ENCODE results near the gene ADISSP. TPM values are rescaled to one million over a fixed set of nuclear protein-coding genes. Genes with fewer than 3 reads are reported as not detected.

Gene ADISSP
- total and polyA plus RNA-seq, 9 of the 15 experiments (the other 6 are each of a cell fraction or from before 2014, with no cell fraction given): 1.4 to 70.6 (median 23.4) TPM

- CTCF ChIA-PET (ENCODE audit: low intra/inter-chr PET ratio): no interaction called here
- Histone ChIP-seq H3K9me1 (ENCODE audit: control insufficient read depth, insufficient read depth, low read length) (no peaks in the 10 kb centered on the region), H3K4me3 (no peak overlapping the region), H3K79me2 (ENCODE audit: control insufficient read depth, insufficient read depth, low read length) (no peaks in the 10 kb centered on the region), H3K9me3 (replicated peaks; ENCODE audit: control insufficient read depth, insufficient read depth, low read depth, low read length) (no peaks in the 10 kb centered on the region), H3K4me2 (ENCODE audit: insufficient read depth, low read length) (no peak overlapping the region), H4K20me1 (replicated peaks; ENCODE audit: control insufficient read depth, insufficient read depth, low read length) (no peaks in the 10 kb centered on the region), H3K9ac (ENCODE audit: insufficient read depth in 1 of 2, low read depth in 2 of 2, low read length in 2 of 2) (peak overlapping the region in 1 of 2 experiments; percentile 35; a peak in 1 of 4 replicates), H3K27me3 (ENCODE audit: control insufficient read depth in 2 of 2, insufficient read depth in 2 of 2, low read length in 2 of 2) (no peaks in the 10 kb centered on the region), H3K27ac (ENCODE audit: extremely low read depth, low read depth, low read length) (no peak overlapping the region), H3K36me3 (ENCODE audit: control insufficient read depth, insufficient read depth, low read length) (peaks cover 59% of the 10 kb centered on the region; the same call in 2 of the 3 replicates), H2AFZ (ENCODE audit: low read depth, low read length) (no peak overlapping the region), H3K4me1 (replicated peaks in 1 of 2; ENCODE audit: control insufficient read depth in 2 of 2, insufficient read depth in 2 of 2, low read length in 2 of 2) (peaks cover 8 to 28% of the 10 kb centered on the region in 2 experiments; a peak in 4 of 5 replicates)
- in situ Hi-C loops (cut with MboI): no loop called here
- ATAC-seq (no peak), FAIRE-seq (no peak), DNase-seq (ENCODE audit: extremely low read depth in 1 of 4, low spot score in 3 of 4) (no peak)
- intact Hi-C loops (cut with micrococcal nuclease): no loop called here
- TF ChIP-seq GATAD2B (IDR thresholded peaks at IDR 0.05; ENCODE audit: borderline replicate concordance): no peak
- TF ChIP-seq KLF16 (IDR thresholded peaks at IDR 0.05): no peak
- no peak for TF ChIP-seq SIN3B (IDR thresholded peaks at IDR 0.05; ENCODE audit: low read depth)
- TF ChIP-seq ZNF354B (CRISPR knock-in tag; IDR thresholded peaks at IDR 0.05): no peak
- no peak for TF ChIP-seq EWSR1 (IDR thresholded peaks at IDR 0.05; ENCODE audit: borderline replicate concordance, low read depth, partially characterized antibody)
- TF ChIP-seq YBX1 (IDR thresholded peaks at IDR 0.05): no peak
- TF ChIP-seq JUN (IDR thresholded peaks at IDR 0.05; ENCODE audit: borderline replicate concordance, low read depth, low read length): no peak
- TF ChIP-seq JUN (CRISPR knock-in tag; IDR thresholded peaks at IDR 0.05; ENCODE audit: borderline replicate concordance): no peak
- TF ChIP-seq KLF1 (tag; IDR thresholded peaks at IDR 0.05): no peak
- TF ChIP-seq SMARCE1 (IDR thresholded peaks at IDR 0.05): no peak
- 86% methylated on average over 2 of the region's 11 CpGs for WGBS (ENCODE audit: insufficient coverage, low coverage, missing lambda C conversion rate)
- POLR2A ChIA-PET: interaction anchor here (0.6 to 1.0 kb wide), 3 partner anchors 10 to 1820 kb away, joined by 3 read pairs; no protein-coding TSS in a partner anchor
- no TSS peak for BruUV-seq (replicated peaks)
Measured at GRCh38 chr20:3804781-3805180, 37.2 kb upstream of the ADISSP start.

Measured in K562 (cell line).